Raji (cell line): ENCODE data around the gene SMAD3.

ENCODE experiments used
- POLR2A ChIP-seq: IDR thresholded peaks from 2 replicates; pipeline ENCODE4 v1.6.1; 2011; ENCODE audit warnings: low read depth, low read length, control low read depth; ENCODE audit not compliant: insufficient read depth

Gene SMAD3

GRCh38 chr15:67066959-67067853 is 1.8 kb downstream of the SMAD3 start:
- TF ChIP-seq POLR2A, result no peak

GRCh38 chr15:67067930-67068551 is 2.6 kb downstream of the SMAD3 start:
- TF ChIP-seq POLR2A, result no peak

GRCh38 chr15:67068710-67069400 is 3.5 kb downstream of the SMAD3 start:
- no peak for TF ChIP-seq POLR2A

GRCh38 chr15:67070150-67070549 is 4.7 kb downstream of the SMAD3 start:
- TF ChIP-seq POLR2A, result no peak

- TF ChIP-seq POLR2A, result no peak
Measured at GRCh38 chr15:67070892-67071664, 5.7 kb downstream of the SMAD3 start.

- no peak for TF ChIP-seq POLR2A
Measured at GRCh38 chr15:67072442-67072841, 7.0 kb downstream of the SMAD3 start.

- no peak for TF ChIP-seq POLR2A
Measured at GRCh38 chr15:67072958-67073357, 7.6 kb downstream of the SMAD3 start.

- no peak for TF ChIP-seq POLR2A
Measured at GRCh38 chr15:67074886-67075229, 9.5 kb downstream of the SMAD3 start.

- TF ChIP-seq POLR2A, result no peak
Measured at GRCh38 chr15:67076147-67076843, 10.9 kb downstream of the SMAD3 start.

- TF ChIP-seq POLR2A, result no peak
Measured at GRCh38 chr15:67077641-67078215, 12.3 kb downstream of the SMAD3 start.

GRCh38 chr15:67079361-67079760 is 14.0 kb downstream of the SMAD3 start:
- no peak for TF ChIP-seq POLR2A

GRCh38 chr15:67080118-67080899 is 14.9 kb downstream of the SMAD3 start:
- TF ChIP-seq POLR2A, result no peak

- TF ChIP-seq POLR2A, result 0 out of 2 replicates have a peak, but pooled peaks have one; percentile 35
Measured at GRCh38 chr15:67080900-67081431, 15.6 kb downstream of the SMAD3 start.
